Measurements from ENCODE around the gene SORCS1.

SORCS1 gene

DNA sequence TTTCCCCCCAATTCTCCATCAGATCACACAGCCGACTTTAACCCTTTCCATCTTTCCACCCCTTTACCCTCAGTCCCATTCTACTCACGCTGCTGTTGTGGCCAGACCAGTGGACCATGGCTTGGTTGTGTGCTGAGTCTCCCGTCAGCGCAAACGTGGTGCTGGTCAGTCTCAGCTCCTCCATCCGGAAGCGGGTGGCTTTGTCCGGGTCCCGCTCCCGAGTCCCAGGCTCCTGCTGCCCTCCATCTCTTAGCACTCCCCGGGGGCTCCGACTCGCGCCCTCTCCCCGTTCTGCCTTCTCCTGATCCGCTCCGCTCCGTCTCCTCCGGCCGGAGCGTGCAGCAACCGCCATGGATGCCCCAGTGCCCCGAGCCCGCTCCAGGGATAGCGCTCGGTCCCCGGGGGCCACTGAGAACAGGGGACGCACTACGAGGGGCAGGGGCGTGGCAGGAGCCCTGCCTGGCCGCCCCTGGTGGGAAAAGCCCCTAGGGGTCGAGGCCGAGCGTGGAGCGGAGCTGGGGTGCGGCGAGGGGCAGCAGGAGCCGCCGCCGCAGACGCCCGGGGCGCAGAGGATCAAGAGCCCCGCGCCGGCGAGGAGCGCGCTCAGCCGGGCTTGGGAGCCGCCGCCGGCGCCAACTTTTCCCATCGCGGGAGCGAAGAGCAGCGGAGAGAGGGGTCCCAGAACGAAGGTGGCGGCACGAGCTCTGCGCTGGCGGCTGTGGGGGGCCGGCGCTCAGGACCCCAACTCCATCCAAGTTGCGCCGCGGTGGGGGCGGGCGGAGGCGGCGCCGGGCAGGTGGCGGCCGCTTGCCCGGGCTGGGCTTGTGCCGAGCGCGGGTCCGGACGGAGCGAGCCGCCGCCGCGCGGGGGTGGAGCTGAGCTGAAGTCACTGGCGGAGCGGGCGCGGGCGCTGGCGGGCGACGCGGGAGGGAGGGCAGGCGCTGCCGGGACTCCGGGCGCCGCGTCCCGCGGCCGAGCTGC, at the start of gene SORCS1:
TSS of gene SORCS1 (minus strand) at position 826 of the 981 bp plus-strand sequence.
- no peak for DNase-seq

DNA sequence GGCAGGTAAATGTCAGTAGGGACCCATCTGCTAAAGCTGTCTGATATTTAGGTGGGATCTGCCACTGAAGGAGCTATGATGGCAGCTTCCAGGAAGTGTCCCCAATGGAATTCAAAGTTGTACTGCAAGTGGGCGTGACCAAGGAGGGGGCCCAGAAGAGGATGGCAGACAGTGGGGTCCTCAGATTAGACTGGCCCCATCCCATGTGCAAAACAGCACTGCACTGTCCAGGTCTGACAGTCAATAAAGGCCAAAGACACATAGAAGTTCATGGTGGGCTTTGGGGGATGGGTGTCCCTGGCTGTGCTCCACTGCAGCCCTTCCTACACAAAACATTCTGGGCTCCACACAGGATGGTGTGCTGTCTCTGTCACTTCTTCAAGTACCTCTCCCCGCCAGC, 49.8 kb upstream of the SORCS1 start:
- DNase-seq, result no peak

GRCh38 chr10:107213861-107214260, 49.4 kb upstream of the SORCS1 start:
- DNase-seq, result no peak

- no peak for DNase-seq
These were observed 42.3 kb upstream of the SORCS1 start for GRCh38 chr10:107206833-107207232.

GRCh38 chr10:107169516-107169915, 5.0 kb upstream of the SORCS1 start:
- no peak for DNase-seq

DNA sequence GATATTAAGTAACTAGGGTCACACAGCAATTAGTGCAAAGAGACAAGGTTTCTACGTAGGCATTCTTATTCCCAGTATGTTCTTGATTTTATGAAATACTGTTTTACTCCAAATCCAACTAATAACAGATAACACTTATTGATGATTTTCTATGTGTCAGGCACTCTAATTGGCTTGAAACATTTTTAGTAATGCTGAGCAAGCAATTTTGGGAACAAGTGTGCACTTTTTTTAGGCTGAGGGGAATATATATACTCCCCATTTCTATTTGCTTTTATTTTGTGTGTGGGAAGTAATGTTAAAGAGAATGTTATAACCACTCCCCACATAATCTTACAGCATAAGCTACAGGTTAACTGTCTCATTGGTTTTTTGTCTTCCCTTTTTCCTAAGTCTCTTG, 4.2 kb upstream of the SORCS1 start:
- DNase-seq, result no peak

GRCh38 chr10:107166403-107166802, 1.9 kb upstream of the SORCS1 start:
- no peak for DNase-seq

GRCh38 chr10:107164992-107165391, 486 bp upstream of the SORCS1 start:
- no peak for DNase-seq

DNA sequence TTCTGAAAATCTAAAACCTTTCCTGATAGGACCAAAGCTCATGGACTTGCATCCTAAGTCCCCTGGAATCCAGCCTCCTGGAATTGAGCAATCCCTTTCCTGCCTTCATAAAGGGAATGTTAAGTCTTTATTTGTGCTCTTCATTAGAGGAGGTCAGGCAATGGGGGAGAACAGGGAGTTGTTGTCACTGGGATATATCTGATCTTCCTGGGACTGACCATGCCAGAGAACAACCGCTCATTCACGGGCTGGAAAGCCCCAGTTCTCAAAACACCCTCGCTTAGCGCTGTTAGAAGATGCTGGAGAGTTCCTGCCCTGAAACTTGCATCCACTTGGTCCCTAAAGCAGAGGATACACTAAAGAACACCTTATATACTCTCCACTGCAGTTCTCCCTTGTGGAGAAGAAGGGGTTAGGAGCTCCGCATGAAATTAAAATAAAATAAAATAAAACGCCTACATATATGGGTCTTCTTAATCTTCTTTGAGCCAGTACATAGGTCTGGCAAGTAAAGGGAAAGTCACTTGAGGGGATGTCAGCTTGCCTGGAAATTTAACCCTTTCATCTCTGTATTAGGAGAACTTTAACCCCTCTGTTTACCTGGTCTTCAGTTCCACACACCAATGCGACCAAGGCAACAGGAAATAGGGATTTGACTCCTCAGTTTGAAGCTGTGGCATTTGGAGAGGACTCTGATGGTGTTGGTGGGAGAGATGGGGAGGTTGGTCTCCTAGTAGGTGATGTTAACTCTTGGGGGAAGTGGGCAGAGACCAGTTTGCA, 1.2 kb downstream of the SORCS1 start:
- no peak for DNase-seq

DNA sequence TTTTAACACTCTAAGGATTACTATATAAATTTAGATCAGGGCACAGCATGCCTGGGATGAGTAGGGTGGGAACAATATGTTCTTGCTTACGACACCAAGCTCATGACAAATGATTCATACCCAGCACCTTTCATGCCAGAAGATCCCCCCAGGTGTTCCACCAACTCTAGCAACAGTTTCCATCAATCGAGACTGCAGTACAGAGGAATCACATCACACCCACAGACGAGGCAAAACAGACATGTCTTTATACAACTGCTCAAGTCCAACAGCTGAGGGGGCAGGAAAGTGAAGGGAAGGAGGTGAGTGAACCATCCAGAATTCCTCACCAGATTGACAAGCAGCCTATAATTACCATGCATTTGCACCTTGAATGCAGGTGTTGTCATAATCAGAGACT, 3.6 kb downstream of the SORCS1 start:
- no peak for DNase-seq

- DNase-seq, result no peak
These were observed 4.6 kb downstream of the SORCS1 start for GRCh38 chr10:107159871-107160270.

DNA sequence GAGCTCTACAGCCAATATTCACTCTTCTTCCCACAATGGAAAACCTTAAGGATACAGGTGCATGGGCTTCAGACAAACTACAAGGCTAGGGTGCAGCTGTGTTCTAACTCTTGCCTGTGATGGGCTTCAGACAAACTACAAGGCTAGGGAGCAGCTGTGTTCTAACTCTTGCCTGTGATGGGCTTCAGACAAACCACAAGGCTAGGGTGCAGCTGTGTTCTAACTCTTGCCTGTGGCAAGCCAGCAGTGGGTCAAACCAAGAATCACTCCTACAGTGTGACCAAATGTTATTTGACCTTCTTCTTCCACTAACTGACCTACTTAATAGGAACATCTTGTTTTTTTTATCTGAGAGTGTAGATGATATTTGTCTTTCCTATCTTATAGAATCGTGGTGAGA, 7.4 kb downstream of the SORCS1 start:
- no peak for DNase-seq

DNA sequence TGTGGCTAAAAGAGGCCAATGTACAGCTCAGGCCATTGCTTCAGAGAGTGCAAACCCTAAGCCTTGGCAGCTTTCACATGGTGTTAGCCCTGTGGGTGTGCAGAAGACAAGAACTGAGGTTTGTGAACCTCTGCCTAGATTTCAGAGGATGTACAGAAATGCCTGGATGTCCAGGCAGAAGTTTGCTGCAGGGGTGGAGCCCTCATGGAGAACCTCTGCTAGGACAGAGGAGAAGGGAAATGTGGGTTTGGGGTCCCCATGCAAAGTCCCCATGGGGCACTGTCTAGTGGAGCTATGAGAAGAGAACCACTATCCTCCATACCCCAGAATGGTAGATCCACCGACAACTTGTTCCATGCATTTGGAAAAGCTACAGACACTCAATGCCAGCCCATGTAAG, 12.4 kb downstream of the SORCS1 start:
- DNase-seq, result no peak

GRCh38 chr10:107148906-107149305, 15.6 kb downstream of the SORCS1 start:
- DNase-seq, result no peak

DNA sequence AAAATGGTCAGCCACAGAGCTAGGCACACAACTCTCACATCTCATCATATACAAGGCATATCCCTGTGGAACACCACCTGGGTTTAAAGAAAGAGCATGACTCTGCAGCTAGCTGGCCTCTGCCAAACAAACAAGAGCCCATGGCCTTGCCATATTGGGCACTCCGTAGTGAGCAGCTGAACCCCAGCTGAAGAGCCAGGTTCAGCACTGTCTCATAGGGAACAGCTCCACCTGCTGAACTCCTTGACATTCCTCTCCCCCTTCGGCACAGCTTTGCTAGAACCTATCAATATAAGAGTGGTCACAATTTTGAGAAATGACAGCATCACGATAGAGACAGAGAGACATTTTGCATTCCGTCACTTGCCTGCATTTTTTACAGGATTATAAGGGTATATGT, 20.0 kb downstream of the SORCS1 start:
- no peak for DNase-seq

DNA sequence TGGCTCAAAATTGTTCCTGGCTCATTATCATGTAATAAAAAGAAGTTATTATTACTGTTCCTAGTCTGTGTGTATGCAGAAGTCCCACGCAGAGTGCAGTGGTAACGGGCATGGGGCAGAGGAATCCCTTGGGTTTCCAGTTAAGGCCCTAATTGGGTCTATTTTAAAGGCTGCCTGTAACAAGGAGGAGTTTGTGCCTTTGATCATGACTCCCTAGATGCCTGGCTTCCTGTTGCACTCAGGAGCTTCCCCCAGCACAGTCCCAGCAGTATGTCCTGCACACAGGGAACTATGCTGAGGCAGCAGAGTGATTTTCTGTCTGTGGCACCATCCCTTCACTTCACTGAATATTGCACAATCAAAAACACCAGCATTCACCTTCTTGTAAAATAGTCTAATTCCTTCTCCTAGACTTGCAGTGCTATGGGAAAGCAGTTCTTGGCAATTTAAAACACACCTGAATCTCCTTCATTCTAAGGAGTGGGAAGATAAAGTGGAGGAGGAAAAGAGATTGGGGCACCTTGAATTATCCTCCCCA, 22.9 kb downstream of the SORCS1 start:
- no peak for DNase-seq

DNA sequence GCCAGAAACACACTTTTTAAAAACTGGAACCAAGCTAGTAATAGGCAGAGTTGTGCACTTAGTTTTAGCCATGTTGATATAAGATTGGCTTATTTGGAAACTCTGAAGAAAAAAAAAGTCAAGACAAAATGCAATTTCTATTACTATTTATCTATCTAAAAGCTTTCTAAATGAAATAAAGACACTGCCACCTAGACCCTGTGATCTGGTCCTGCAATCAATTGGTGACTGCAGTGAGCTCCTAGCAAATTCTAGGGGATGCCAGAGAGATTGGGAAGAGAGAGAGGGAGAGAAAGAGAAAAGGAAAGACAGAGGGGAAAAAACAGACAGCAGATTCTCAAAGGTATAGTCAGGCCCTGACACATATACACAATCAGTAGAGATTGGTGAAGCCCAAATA, 25.3 kb downstream of the SORCS1 start:
- no peak for DNase-seq

- DNase-seq, result no peak
These were observed 30.9 kb downstream of the SORCS1 start for GRCh38 chr10:107133656-107134055.

DNA sequence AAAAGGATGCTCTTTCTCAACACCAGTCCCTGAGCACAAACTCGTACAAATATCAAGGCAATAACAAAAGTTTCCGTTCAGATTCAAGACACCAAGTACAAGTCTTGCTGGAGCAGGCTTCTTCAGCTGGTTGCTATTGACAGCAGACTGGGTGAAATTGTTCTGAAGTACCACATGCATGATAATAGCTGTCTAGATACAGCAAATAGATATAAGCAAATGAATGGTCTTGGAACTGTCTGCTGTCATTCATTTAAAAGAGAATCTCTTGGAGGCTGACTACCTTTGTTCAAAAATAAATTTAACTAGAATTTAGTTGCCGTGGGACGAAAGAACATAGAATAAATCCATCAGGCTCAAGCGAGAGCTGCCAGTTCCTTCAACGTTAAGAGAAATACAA, 35.5 kb downstream of the SORCS1 start:
- DNase-seq, result no peak

- DNase-seq, result no peak
These were observed 37.9 kb downstream of the SORCS1 start for GRCh38 chr10:107126512-107127065.

GRCh38 chr10:107122703-107123102, 41.8 kb downstream of the SORCS1 start:
- DNase-seq, result no peak

DNA sequence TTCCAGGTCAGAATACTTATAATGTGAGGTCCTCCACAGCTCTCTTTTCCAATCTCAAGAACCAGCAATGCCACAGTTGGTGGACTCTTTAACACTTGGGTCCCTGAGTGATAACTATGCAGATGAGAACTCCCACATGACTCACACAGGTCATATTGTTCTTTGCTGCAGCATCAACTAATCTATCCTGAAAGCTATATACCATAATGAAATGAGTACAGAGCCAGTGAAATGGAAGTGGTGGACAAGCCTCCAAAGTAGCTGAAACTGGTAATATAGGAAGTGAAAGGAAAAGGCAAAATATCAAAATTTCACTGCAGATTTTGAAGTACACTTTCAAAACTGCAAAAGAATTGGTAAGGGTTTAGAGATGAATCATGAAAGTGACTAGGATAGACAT, 45.6 kb downstream of the SORCS1 start:
- DNase-seq, result no peak

- DNase-seq, result no peak
These were observed 60.4 kb downstream of the SORCS1 start for GRCh38 chr10:107104026-107104652.

All from stimulated activated CD8-positive, alpha-beta memory T cell treated with anti-CD3 and anti-CD28 coated beads, Interleukin-4, amount 100 ng/mL, for 48 hours (primary cell).